Smooth muscle cell (in vitro differentiated cells): ENCODE results near the gene APOB. TPM values are rescaled to one million over a fixed set of nuclear protein-coding genes. Genes with fewer than 3 reads are reported as not detected.

Experiments used
- DNase-seq: peaks from one replicate; lab custom pipeline; 2025; ENCODE audit not compliant: unreplicated experiment; lab: John Stamatoyannopoulos, UW
- H2AFZ ChIP-seq: fragments of 200-600 bp; sonication (generic); 2 replicates; pipeline ENCODE4 v1.6.0; 2016; ENCODE audit warnings: antibody characterized with exemption, low read depth, mild to moderate bottlenecking
- H3F3A ChIP-seq: fragments of 200-600 bp; sonication (generic); 2 replicates; pipeline ENCODE4 v1.6.0; 2017; ENCODE audit warnings: antibody characterized with exemption, low read depth
- H3K27ac ChIP-seq: fragments of 200-600 bp; sonication (generic); 2 replicates; pipeline ENCODE4 v1.5.1; 2016; ENCODE audit warnings: low read depth, mild to moderate bottlenecking
- H3K27me3 ChIP-seq: fragments of 200-600 bp; sonication (generic); 2 replicates; pipeline ENCODE4 v1.6.1; 2016; ENCODE audit warnings: low read depth, mild to moderate bottlenecking
- H3K36me3 ChIP-seq: fragments of 200-600 bp; sonication (generic); 2 replicates; pipeline ENCODE4 v1.5.1; 2016; ENCODE audit warnings: low read depth
- H3K4me1 ChIP-seq: fragments of 200-600 bp; sonication (generic); 2 replicates; pipeline ENCODE4 v1.5.1; 2016; ENCODE audit warnings: low read depth
- H3K4me2 ChIP-seq: fragments of 200-600 bp; sonication (generic); 2 replicates; pipeline ENCODE4 v1.6.0; 2016; ENCODE audit warnings: mild to moderate bottlenecking
- H3K4me3 ChIP-seq: fragments of 200-600 bp; sonication (generic); 2 replicates; pipeline ENCODE4 v1.5.1; 2016; ENCODE audit warnings: mild to moderate bottlenecking
- H3K79me2 ChIP-seq: fragments of 200-600 bp; sonication (generic); 2 replicates; pipeline ENCODE4 v1.6.0; 2016; ENCODE audit warnings: low read depth, mild to moderate bottlenecking
- H3K9ac ChIP-seq: fragments of 200-600 bp; sonication (generic); 2 replicates; pipeline ENCODE4 v1.6.0; 2016; ENCODE audit warnings: low read depth
- H3K9me3 ChIP-seq: fragments of 200-600 bp; sonication (generic); replicated peaks from 2 replicates; pipeline ENCODE4 v1.5.1; 2016; ENCODE audit warnings: low read depth
- H4K20me1 ChIP-seq: fragments of 200-600 bp; sonication (generic); 2 replicates; pipeline ENCODE4 v1.6.0; 2016; ENCODE audit warnings: low read depth
- CTCF ChIP-seq: fragments of 200-600 bp; sonication (generic); IDR thresholded peaks from 2 replicates; pipeline ENCODE4 v1.5.1; 2017; ENCODE audit warnings: borderline replicate concordance, mild to moderate bottlenecking, antibody characterized with exemption; ENCODE audit not compliant: insufficient read depth, poor library complexity, severe bottlenecking
- WGBS: methylation state at CpG from one replicate; pipeline ENCODE4 v1.1.7; 2016; ENCODE audit warnings: low lambda C conversion rate; 5-methylcytosine and 5-hydroxymethylcytosine counted together
- polyA plus RNA-seq: library from polyadenylated mRNA; unstranded; fragments of >200 nt; fragmentation: Nextera tagmentation; extraction: Ambion mirVana; gene quantifications from 2 replicates; pipeline ENCODE4 v1.2.1, GENCODE V29; 2016
- total RNA-seq: library from RNA; depleted of rRNA; stranded (reverse); fragments of >200 nt; gene quantifications from 2 replicates; pipeline ENCODE4 v1.2.3, GENCODE V29; 2014

APOB gene
- total and polyA plus RNA-seq, 2 experiments from 2014 or later, result under 0.01 to 0.09 TPM

- TF ChIP-seq CTCF, result no peak
- no peak overlapping the region for H3K4me2 ChIP-seq
- H3K4me1 ChIP-seq, result no peaks in the 10 kb centered on the region
- H4K20me1 ChIP-seq, result no peaks in the 10 kb centered on the region
- no peaks in the 10 kb centered on the region for H3K36me3 ChIP-seq
- no peak overlapping the region for H3K27ac ChIP-seq
- H3K4me3 ChIP-seq, result no peak overlapping the region
- H3K79me2 ChIP-seq, result no peaks in the 10 kb centered on the region
- H3F3A ChIP-seq, result no peaks in the 10 kb centered on the region
- no peak for DNase-seq
- H3K9me3 ChIP-seq, result no peaks in the 10 kb centered on the region
- no peak overlapping the region for H3K9ac ChIP-seq
- no peak overlapping the region for H2AFZ ChIP-seq
- 92% methylated on average over 10 of the region's 10 CpGs for WGBS
- peaks cover 11% of the 10 kb centered on the region for H3K27me3 ChIP-seq
These were observed 88.4 kb downstream of the APOB start for GRCh38 chr2:20955277-20956026.

GRCh38 chr2:20953146-20953824, 90.6 kb downstream of the APOB start:
- H3K9me3 ChIP-seq, result no peaks in the 10 kb centered on the region
- H3K27ac ChIP-seq, result no peak overlapping the region
- H3K36me3 ChIP-seq, result no peaks in the 10 kb centered on the region
- WGBS, result 86% methylated on average over 10 of the region's 10 CpGs
- no peak for TF ChIP-seq CTCF
- H3K4me3 ChIP-seq, result no peak overlapping the region
- H3K27me3 ChIP-seq, result peaks cover 16% of the 10 kb centered on the region
- no peak for DNase-seq
- no peaks in the 10 kb centered on the region for H3K4me1 ChIP-seq
- H3K79me2 ChIP-seq, result no peaks in the 10 kb centered on the region
- H3F3A ChIP-seq, result no peaks in the 10 kb centered on the region
- H3K9ac ChIP-seq, result no peak overlapping the region
- H2AFZ ChIP-seq, result no peak overlapping the region
- H3K4me2 ChIP-seq, result no peak overlapping the region
- no peaks in the 10 kb centered on the region for H4K20me1 ChIP-seq

Other genes starting within 250 kb of the APOB start
- gene LDAH, start 221.0 kb downstream of the APOB start, total RNA-seq, result 15.7 and 50.8 TPM in 2 replicates
- 14.6 and 14.9 TPM in 2 replicates for gene LDAH, start 221.0 kb downstream of the APOB start, polyA plus RNA-seq
- gene TDRD15, start 79.9 kb upstream of the APOB start, total RNA-seq, result not detected in 2 replicates
- gene TDRD15, start 79.9 kb upstream of the APOB start, polyA plus RNA-seq, result not detected in 2 replicates